GM21423 (cell line): ENCODE data around the gene RANBP9.

Experiments used
- ATAC-seq: cut with Tn5 transposase; IDR thresholded peaks from one replicate; pipeline ENCODE4 v1.9.1; 2021; ENCODE audit warnings: mild to moderate bottlenecking, moderate library complexity; ENCODE audit not compliant: unreplicated experiment

RANBP9 gene

DNA sequence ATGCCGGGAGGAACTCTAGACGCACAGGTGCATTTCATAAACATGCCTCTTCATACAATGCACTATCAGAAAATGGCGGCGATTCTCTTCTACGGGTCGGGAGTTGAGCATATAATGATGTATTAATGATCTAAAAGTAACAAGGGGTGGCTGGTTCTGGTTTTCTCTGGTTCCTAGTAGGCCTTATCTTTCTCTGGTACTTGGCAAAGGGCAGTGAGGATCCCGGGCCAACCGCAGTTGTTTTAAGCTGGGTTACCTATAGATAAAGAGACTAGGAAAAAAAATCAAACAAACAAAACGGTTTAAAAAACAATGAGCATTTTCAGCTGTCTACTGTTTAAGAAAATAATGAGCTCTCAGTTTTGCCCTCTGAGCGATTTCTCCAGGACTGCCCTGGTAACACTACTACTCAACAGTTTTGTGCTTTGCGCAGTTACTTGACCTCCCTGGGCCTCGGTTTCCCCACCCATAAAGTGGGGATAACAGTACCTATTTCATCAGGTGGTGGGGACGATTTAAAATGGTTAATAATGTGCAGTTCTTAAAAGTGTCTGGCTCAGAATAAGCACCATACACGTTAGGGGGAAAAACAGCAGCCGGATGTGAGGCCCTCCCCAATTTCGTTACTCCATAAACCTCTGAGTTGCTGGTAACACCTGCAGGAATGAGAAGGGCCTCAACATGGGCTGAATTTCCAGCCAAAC lies 138.5 kb downstream of the RANBP9 start:
- no peak for ATAC-seq

GRCh38 chr6:13572240-13572639 lies 139.4 kb downstream of the RANBP9 start:
- ATAC-seq = no peak
